ENCODE measurements around the gene RALGAPA2. TPM values are rescaled to one million over a fixed set of nuclear protein-coding genes. Genes with fewer than 3 reads are reported as not detected.

Gene RALGAPA2
- total RNA-seq, 2 donors from 2014 or later: 55.5 to 80.0 TPM

DNA sequence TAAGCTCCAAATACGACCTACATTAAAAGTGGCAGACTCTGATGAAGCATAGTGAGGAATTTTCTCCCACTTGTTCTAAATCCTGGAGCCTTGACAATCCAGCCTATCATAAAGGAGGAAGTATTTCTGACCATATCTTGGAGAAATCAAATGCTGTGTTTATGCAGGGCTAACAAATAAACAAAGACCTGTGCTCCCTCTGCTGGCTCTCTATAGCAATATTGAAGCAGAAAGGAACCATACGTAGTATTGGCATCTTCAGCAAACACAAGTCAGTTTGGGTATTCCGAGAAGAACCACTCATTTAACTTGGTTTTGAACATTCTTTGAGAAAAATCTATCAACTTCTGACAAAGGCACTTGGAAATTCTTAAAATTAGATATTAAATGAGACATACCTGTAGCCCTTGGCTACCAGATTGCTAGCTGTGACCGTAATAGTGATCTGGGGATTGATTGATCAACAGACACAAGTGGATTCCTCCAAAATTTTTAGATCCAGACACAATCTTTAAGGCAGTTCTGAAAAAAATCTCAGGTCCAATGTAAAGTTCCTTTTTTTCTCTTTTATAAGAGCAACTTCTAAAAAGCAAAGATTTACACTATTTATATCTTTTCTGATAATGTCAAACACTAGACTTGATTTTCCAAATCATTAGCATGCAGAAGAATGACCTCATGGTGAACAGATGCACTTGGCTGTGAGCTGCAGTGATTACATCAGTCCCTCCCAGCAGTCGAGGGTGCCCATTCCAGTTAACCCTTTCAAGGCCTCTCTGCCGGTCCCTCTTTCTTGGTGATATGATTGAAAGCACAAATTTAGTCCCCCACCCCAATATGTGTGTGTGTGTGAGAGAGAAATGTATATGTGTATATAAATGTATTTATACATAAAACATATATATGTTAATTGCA, 304.3 kb downstream of the RALGAPA2 start:
- no peak for ATAC-seq
- intact Hi-C loops (cut with DNase I, micrococcal nuclease): no loop called here
- no peak for DNase-seq

DNA sequence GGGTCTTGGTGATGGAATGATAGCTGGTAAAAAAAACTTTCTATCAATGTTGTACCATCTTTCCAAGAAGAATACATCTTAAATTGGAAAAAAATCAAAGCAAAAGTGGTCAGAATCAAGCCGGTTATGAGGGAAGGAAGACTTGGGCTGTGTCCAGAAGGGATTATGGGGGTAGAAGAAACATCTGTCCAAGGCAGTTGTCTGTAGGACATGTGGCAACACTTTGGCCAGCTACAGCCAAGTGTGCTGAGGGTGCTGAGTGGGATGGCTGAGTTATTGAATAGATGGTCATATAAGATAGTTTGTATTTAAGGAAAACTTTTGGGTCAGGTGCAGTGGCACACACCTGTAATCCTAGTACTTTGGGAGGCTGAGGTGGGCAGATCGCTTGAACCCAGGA, 306.1 kb downstream of the RALGAPA2 start:
- intact Hi-C loops (cut with DNase I, micrococcal nuclease): no loop called here
- no peak for DNase-seq
- ATAC-seq: no peak

DNA sequence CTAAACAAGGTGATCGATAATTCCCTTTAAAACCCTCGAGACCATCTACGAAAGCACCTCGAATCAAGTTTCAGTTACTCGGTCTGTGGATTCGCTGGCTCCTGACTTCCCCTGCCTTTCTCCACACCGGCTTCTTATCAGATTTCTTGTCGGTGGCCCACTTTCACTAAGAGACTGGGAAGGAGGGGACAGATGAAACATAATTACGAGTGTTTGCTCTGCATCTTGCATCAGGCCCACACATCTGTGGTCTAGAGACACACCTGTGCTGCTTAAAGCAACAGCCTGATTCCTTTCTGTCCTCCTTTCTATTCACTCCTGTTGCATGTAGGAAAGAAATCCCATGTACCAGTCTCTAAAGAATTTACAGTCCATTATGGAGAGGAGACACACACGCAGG, 306.8 kb downstream of the RALGAPA2 start:
- no peak for ATAC-seq
- intact Hi-C loops (cut with DNase I, micrococcal nuclease): no loop called here

DNA sequence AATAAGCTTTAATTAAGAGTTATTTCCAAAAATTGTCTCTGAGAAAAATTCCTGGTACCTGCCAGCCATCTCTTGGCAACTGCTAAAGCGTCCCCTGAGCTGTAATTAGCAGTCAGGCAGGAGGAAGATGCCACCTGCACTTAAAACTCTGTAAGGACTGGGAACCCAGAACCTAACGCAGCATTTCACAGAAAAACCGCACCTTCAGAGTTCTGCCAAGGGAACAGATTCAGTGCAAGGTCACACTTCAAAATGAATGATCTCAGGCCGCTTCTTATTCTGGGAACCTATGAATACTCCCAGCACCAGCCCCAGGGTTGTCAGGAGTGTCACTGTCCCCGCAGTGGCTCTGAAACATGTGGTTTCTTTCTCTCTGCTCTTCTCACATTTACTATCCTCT, 307.8 kb downstream of the RALGAPA2 start:
- intact Hi-C loops (cut with DNase I, micrococcal nuclease): no loop called here
- ATAC-seq: no peak
- DNase-seq: no peak

More for the DNA sequence above, 306.8 kb downstream of the RALGAPA2 start:
- DNase-seq: no peak

DNA sequence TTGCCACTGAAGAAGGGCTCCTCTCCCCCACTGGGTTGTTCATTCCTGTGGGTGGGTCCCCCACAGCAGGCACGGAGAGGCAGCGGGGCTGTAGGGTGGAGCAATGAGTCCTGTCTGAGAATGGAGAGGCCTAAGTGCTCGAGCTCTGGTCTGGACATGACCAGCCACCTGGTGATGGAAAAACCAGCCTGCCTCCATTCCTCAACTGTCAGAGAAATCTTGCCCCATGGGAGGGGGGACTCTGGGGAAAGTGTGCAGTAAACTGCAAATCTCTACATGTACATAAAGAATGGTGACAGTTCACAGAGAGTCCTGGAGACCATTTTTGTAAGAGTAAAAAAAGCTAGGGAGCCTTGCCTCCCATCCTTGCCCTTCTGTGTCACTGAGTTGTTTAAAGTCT, 310.5 kb downstream of the RALGAPA2 start:
- ATAC-seq (no peak), DNase-seq (no peak)
- intact Hi-C loops (cut with DNase I, micrococcal nuclease): no loop called here

DNA sequence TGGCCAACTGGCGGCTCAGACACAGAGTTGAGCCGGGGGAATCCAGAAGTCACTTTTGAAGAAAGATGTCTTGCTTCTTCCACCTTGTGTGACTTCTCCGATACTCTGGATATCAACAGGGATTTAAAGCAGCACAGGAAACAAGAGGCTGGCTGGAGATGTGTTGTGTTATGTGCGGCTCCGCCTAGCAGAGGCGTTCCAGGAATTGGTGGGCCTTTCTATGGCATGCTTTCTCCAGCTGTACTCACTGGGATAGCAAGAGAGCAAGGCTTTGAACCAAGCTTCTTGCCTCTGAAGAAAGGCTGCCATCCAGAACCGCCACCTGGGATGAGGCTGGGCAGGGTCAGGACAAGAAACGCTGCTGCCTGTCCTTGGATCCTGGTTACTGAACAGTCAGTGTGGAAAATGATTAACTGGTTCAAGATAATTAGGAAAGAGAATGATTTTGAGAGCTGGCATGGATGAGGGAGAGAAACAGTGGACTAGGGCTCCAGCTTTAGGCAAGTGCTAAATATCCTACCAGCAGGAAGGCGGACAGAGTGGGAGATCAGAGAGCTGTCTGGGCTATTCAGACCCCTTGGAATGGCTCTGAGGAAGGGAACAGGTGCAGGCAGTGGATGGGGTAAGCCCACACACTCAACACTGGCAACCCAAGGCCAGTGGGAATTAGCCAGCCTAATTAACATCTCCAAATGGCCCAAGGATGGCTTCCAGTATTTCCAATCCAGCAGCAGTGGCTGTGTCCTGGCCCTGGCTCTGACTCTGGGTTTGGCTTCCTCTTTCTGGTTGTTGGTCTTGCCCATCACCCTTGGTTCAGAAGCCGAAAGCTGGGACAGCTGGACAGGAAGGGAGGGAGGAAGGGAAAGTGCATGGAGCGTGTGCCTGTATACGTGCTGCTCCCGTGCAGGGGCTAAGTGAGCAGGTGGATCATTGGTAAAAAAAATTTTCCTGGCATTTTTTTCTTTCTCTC, 312.6 kb downstream of the RALGAPA2 start:
- intact Hi-C loops (cut with DNase I, micrococcal nuclease): no loop called here
- ATAC-seq (peak; percentile 52), DNase-seq (no peak)

DNA sequence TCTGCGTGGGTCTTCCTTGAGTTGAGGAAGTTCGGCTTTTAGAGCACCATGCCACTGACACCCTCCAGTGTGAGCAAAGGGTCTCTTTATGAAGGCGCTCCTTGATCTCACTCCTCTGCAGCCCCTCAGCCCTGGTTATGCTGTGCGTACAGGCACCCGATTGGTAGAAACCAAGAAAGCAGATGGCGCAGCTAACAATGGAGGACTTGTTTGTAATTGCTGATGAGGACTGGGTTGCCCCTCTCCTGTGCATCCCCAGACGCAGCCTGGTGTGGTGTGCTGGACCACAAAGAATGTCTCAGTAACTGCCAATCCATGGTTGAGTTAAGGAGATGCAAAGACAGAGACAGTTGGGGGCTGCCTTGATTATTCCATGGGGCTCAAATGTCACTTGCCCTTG, 314.3 kb downstream of the RALGAPA2 start:
- intact Hi-C loops (cut with DNase I, micrococcal nuclease): no loop called here
- ATAC-seq (no peak), DNase-seq (no peak)

DNA sequence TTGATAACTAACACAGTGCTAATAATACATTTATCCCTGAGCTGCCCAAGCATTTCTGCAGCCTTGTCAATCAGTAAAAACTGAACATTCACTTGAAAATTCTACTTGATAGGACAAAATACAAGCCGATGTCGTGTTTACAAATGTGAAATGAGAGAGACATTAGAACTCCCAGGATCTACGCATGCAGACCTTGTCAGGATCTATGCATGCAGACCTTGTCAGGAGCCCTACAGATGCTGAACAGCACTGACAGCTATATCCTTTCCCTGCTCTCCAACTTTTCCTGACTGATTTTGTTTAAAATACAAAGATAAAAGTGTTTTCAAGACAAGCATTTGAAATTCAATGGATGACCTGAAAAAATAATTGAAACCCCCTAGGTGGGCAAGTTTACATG, 315.6 kb downstream of the RALGAPA2 start:
- intact Hi-C loops (cut with DNase I, micrococcal nuclease): no loop called here
- no peak for ATAC-seq
- no peak for DNase-seq

DNA sequence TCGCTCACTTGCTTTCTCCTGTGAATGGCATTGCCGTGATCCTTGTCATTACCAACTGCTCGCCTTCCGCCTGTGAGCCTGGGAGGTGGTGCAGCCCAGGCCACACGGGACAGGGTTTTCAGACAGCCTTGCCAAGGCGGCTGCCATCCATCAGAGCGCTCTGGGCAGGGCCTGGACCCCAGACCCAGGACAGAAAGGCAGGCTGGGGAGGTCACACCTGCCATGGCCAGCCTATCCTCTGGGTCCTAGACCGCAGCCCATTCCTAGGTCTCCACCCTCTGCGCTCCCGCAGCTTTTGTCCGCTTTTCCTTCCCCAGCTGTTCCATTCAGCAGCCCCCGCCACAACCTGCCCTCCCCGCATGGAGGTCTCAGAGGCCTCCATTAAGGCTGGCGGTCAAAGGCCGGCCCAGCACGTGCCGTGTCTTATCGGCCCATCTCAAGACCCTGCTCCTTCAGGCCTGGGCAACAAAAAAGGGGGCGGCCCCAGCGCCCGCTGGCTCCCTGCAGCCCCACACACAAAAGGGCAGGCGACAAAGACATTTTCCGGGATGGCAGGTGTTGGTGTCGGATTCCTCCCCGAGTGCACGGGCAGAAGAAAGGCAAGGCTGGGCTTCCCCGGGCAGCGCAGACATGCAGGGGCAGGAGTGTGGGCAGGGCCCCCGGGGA, 316.4 kb downstream of the RALGAPA2 start:
- DNase-seq (no peak), ATAC-seq (no peak)
- intact Hi-C loops (cut with DNase I, micrococcal nuclease): no loop called here

DNA sequence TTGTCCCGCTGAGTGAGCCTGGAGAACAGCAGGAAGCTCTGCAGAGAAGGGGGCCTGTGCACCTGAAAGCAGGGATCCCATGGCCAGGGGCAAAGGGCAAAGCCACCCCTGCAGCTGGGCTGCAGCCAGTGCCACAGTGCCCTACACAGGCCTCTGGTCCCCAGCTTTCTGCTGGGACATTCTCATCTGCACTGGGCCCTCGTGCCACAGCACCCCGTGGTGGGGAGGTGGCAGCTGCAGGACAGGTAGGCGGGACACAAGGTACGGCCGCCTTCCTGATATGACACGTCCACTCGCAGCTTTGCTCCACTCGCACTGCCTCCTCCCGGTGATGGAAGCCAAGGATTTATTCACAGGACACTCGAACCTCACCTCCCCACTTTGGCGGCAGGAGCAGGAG, 317.4 kb downstream of the RALGAPA2 start:
- intact Hi-C loops (cut with DNase I, micrococcal nuclease): no loop called here
- ATAC-seq (no peak), DNase-seq (no peak)

DNA sequence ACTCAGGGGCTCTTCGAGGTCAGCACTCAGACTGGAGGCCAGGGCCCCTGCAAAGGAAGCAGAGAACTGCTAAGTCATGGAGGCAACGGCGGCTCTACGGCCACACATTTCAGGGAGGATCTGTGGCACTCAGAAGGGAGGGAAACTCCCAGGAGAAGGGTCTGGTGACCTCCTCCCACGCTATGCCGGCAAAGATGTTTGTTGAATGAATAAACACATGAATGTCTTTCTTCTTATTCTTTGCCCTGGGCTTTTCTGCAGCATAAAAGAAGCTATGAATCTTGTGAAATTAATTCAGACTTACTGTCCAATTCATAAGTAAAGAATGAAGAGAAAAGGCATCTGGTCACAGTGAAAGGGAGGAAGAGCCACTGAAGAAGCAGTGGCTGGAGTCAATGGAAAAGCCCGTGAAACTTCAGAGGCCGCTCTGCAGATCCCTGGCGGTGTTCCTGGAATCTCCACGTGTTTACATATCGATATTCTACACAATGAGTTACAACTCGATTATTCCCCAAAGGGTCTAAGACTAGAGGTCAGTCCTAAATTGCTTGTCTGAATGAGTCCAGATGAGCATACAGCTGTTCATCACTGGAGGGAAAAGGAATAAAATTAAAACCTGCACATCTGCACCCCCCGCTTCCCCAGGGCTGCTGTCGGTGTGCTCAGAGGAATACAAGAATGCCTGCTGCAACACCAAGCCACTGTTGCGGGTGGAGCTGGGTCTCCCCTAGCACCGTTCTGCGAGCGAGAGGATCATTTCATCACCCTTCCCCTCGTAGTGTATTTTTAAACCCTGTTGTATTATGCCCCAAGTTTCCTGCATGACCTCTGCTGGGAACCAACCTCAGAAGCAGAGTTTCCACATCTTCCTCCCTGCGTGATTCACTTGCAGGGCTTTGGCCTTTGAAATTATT, 319.0 kb downstream of the RALGAPA2 start:
- ATAC-seq: no peak
- intact Hi-C loops (cut with DNase I, micrococcal nuclease): no loop called here
- no peak for DNase-seq

DNA sequence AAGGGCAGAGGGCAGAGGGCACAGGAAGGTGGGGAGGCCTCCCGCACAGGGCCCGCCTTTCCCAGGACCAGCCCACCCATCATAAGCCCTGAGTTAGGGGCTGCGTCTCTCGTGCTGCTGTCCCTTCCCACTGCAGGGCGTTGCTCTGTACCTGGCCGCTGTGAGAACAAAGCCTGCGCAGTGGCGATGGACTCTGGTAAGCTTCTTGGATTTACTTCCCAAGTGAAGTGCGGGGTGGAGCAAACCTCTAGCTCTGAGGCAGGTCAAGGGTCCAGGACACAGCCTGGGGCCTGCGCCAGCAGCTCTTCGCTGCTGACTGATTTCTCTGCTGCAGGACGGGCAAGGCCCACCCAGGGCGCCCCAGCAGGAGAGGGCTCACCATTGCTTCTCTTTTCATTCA, 320.7 kb downstream of the RALGAPA2 start:
- ATAC-seq: no peak
- DNase-seq: no peak
- intact Hi-C loops (cut with DNase I, micrococcal nuclease): no loop called here

DNA sequence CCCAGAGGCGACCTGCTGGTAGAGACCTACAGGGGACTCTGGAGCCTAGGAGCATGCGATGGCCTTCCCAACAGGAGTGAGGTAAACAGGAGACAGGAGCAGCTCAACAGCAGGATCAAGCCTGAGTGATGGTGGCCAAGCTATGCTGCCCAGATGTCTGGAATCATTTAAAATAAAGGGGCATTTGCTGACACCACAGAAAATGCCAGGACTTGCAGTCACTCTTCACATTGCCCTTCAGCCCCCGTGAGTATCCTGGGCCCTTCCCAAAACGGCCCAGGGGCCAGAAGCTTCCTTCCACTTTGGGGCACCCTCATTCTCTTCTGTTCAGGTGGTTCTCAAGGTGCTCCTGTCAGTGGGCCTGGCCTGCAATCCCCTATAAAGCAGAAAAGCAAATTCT, 321.3 kb downstream of the RALGAPA2 start:
- ATAC-seq (no peak), DNase-seq (no peak)
- intact Hi-C loops (cut with DNase I, micrococcal nuclease): no loop called here

DNA sequence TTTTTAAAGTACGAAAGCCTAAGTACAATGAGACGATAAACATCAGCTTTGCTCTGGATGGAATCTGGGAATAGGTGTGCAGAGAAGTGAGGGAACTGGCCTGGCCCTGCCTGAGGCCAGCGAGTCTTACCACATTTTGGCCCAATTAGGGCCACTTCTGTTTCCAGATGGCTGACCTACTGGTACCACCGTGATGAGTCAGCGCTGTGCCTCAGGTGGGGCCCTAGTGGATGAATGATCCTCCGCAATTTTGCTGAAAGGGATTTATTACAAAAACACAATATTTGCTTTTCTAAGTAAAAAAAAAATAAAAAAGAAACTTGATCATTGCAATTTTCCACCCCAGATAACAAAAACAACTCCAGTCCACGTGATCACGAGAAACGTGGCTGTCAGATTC, 322.1 kb downstream of the RALGAPA2 start:
- intact Hi-C loops (cut with DNase I, micrococcal nuclease): no loop called here
- ATAC-seq (no peak), DNase-seq (no peak)

DNA sequence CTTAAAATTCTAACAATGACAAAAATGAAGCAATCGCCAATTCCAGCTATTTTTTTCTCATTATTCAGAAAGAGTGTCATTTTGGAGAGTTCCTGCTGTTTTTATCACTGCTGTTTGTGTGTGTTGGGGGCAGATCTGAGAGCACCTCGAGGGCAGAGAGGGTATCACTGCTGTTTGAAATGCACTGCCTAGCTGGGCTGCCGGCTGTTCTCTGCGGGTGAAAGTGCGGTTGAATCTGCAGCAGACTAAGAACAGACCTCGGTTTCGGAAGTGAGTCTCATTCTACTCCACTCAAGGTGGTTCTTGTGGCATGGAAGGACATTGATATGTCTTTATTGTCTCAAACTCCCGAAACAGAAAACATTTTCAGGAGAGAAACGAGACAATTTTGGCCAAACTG, 326.3 kb downstream of the RALGAPA2 start:
- intact Hi-C loops (cut with DNase I, micrococcal nuclease): no loop called here
- DNase-seq (no peak), ATAC-seq (no peak)

DNA sequence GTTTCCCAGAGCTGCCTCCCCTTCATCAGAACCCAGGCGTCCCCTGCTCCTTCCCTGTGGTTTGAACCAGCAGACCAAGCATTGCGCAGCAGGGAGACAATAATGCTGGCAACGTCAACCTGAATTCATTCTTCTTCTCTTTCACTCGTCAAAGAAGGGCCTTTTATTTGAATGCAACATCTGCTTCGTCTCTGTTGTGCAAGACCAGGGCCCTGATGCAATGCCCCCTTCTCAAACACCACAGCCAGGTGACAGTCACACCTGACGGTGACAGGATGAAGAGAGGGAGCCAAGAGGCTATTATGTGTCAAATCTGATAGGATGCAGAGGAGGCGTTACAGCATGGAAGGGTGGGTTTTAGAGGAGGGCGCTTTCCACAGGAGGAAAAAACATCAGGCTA, 336.6 kb downstream of the RALGAPA2 start:
- ATAC-seq (no peak), DNase-seq (no peak)
- intact Hi-C loops (cut with DNase I, micrococcal nuclease): no loop called here

DNA sequence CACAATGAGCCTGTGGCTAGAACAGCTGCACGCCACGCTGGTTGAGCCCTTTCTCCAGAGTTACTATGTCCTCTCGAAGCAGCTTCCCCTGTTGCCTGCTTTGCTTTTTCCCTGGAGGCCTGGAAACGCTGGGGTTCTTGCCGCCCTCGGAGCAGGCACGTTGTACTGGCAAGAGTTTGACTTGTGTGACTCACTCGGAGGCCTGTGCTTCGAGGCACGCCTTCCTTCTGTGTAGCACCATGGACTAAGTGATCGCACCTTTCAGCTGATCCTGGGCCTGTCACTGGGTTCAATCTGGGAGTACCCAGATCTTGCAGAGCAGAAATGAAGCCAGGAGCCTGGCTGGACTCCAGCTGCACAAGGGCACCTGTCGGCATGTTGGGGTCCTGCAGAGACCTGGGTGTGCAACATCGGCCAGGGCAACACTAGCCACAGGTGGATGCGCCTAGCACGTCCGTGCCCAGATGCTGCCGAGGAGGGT, 339.3 kb downstream of the RALGAPA2 start:
- ATAC-seq (no peak), DNase-seq (no peak)
- intact Hi-C loops (cut with DNase I, micrococcal nuclease): no loop called here

DNA sequence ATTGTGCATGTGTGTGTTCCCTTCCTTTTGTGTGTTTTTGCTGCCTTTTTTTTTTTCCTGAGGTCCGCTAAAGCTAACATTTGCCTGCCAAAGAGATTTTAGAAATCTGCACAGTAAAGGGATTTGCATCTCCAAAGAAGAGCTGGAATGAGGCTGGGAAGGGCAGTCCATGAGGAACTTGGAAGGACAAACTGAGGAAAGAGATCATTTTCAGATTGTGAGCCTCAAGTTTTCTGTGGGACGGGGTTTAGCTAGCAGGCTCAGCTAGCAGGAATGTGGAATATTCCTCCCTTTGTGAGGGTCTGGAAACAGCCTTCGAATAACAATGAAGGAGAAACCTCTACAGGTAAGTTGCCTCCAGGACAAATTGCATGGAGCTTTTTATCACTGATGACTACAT, 340.8 kb downstream of the RALGAPA2 start:
- intact Hi-C loops (cut with DNase I, micrococcal nuclease): no loop called here

More for the DNA sequence above, 340.8 kb downstream of the RALGAPA2 start:
- no peak for ATAC-seq
- DNase-seq: no peak

Measured in left colon (tissue), 2 donors.